Lung (tissue), 12 donors: ENCODE results near the gene IL1RN. TPM values are rescaled to one million over a fixed set of nuclear protein-coding genes. Genes with fewer than 3 reads are reported as not detected.
A peak's percentile ranks its signal among the peaks of the same experiment; 100 is the strongest.

Experiments
- ATAC-seq: fragments of 200-7000 bp; cut with Tn5 transposase; one replicate; pipeline ENCODE4 v1.9.1; 2020; ENCODE audit warnings: moderate number of reproducible peaks; ENCODE audit not compliant: insufficient read depth, low FRiP score
- DNase-seq, 3 donors: peaks; one replicate each; pipeline ENCODE4 v3.0.0-alpha.2; 2013 to 2017
- H3K27ac ChIP-seq, 2 donors: one replicate each; pipeline ENCODE4 v1.5.1; 2013; ENCODE audit warnings: mild to moderate bottlenecking in 2 of 2, moderate library complexity in 2 of 2, control low read depth in 1 of 2, inconsistent platforms in 1 of 2, low read depth in 1 of 2, low read length in 1 of 2
- H3K27me3 ChIP-seq, 3 donors: one replicate each; pipeline ENCODE4 v1.5.1; 2013; ENCODE audit warnings: low read length in 2 of 3; ENCODE audit not compliant: control insufficient read depth in 3 of 3, insufficient read depth in 3 of 3
- H3K36me3 ChIP-seq, 4 donors: one replicate each; pipeline ENCODE4 v1.5.1; 2013; ENCODE audit warnings: low read length in 4 of 4, mild to moderate bottlenecking in 1 of 4, moderate library complexity in 1 of 4; ENCODE audit not compliant: control insufficient read depth in 4 of 4, insufficient read depth in 4 of 4
- H3K4me1 ChIP-seq, 5 donors: one replicate each; pipeline ENCODE4 v1.5.1; 2013; ENCODE audit warnings: low read length in 5 of 5, mild to moderate bottlenecking in 2 of 5, moderate library complexity in 1 of 5; ENCODE audit not compliant: control insufficient read depth in 5 of 5, insufficient read depth in 5 of 5
- H3K4me3 ChIP-seq: one replicate; pipeline ENCODE4 v1.5.1; 2013; ENCODE audit warnings: mild to moderate bottlenecking, control low read depth, moderate library complexity
- H3K9ac ChIP-seq, 2 donors: one replicate each; pipeline ENCODE4 v1.5.1; 2013; ENCODE audit warnings: low read length in 2 of 2, control low read depth in 1 of 2; ENCODE audit not compliant: insufficient read depth in 1 of 2
- H3K9me3 ChIP-seq, 4 donors: one replicate each; pipeline ENCODE4 v1.5.1; 2013; ENCODE audit warnings: low read length in 3 of 4, mild to moderate bottlenecking in 1 of 4, moderate library complexity in 1 of 4; ENCODE audit not compliant: control insufficient read depth in 4 of 4, insufficient read depth in 3 of 4
- CTCF ChIP-seq: IDR thresholded peaks from 2 replicates; pipeline ENCODE4 v1.5.1; 2012; ENCODE audit warnings: mild to moderate bottlenecking; ENCODE audit errors: control extremely low read depth, extremely low read depth
- WGBS, 2 donors: extraction: QIAGEN DNeasy Blood & Tissue Kit; methylation state at CpG; one replicate each; pipeline ENCODE4 v1.1.7; 2013; 5-methylcytosine and 5-hydroxymethylcytosine counted together
- polyA plus RNA-seq, 2 donors: library from polyadenylated mRNA; stranded (reverse); fragments of 200-250 nt; gene quantifications; one replicate each; pipeline ENCODE4 v1.2.1, GENCODE V29; 2013
- total RNA-seq, 2 donors: library from RNA; depleted of rRNA in 1 of 2; stranded (reverse); fragments of >200 nt in 1 of 2; gene quantifications; one replicate each; pipeline ENCODE4 v1.2.1, GENCODE V29; 2014 to 2021
- donor health status: control.
- donor health status: control.
- donor health status: Bipolar disorder and iron deficiency.
- donor health status: healthy.
- donor health status: DM: yes; HTN: yes; CAD: no.

IL1RN gene
- total and polyA plus RNA-seq, 4 donors = 9.6 to 850 (median 16.7) TPM

DNA sequence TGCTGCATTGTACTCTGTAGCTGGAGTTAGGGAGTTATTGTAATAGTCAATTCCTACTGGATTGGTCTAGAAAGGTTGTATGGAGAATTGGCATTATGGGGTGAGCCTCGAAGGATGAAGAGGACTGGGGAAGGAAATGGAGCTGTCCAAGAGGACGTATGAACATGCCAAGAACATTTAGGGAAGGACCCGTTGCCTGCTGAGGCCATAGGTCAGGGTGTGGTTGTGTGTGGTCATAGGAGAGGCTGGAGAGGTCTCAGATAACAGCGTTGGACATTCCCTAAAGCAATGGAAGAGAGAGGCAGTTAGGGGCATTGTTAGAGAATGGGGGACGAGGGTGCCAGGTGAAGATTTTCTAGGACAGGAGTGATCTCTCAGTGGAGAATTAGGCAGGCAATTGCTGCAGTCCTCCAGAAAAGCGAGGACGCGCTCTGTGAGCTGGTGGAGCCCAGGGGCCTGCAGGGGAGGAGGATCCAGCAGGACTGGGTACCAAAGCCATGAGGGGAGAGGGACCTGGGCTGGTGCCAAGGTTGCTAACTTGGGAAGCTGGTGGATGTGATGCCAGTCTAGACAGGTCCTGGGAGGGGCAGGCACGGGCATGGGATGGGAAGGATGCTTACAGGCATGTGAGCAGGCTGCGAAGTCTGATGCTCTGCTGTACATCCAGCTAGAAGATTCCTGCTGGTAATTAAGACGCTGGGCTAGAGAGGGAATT lies 37.0 kb downstream of the IL1RN start:
- H3K36me3 ChIP-seq = no peaks in the 10 kb centered on the region
- WGBS, 2 donors = 74 to 81% methylated on average over 11 of the region's 11 CpGs
- DNase-seq (no peak), ATAC-seq (no peak)
- no peaks in the 10 kb centered on the region for H3K9me3 ChIP-seq
- H3K4me1 ChIP-seq = no peaks in the 10 kb centered on the region
- no peak overlapping the region for H3K9ac ChIP-seq
- no peak overlapping the region for H3K4me3 ChIP-seq
- peak overlapping the region in 1 of 2 donors; percentile 8 for H3K27ac ChIP-seq
- TF ChIP-seq CTCF = no peak
- no peaks in the 10 kb centered on the region for H3K27me3 ChIP-seq

DNA sequence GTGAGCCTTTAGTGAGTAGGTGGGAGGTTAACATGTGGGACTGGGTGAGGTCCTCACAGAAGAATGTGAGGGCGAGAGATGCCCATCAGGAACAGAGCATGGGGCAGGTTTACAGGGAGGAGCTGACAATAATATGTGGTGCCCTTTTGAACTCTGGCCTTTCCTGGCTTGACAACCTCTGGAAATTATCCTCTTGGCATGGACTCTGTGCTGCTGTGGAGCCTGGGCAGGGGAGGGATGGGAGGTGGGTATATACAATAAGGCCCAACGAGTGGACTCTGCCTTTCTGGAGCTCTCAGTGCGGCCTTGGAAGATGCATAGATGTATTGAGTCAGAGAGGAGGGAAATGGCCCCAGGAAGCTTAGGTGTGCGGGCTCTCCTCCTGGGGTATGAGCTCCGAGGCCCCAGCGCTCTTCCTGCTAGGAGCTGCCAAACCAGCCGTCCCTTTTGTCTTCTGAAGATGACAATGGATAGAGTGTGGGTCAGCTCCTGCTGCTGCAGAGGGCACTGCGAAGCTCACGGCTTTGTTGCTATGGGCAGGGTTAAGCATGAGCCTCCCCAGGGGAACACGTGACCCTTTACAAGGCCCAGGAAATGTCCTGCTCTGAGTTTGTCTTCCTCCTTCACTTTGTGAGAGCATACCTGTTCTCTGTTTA lies 37.7 kb downstream of the IL1RN start:
- ATAC-seq (peak; percentile 19), DNase-seq (no peak)
- H3K4me3 ChIP-seq = no peak overlapping the region

DNA sequence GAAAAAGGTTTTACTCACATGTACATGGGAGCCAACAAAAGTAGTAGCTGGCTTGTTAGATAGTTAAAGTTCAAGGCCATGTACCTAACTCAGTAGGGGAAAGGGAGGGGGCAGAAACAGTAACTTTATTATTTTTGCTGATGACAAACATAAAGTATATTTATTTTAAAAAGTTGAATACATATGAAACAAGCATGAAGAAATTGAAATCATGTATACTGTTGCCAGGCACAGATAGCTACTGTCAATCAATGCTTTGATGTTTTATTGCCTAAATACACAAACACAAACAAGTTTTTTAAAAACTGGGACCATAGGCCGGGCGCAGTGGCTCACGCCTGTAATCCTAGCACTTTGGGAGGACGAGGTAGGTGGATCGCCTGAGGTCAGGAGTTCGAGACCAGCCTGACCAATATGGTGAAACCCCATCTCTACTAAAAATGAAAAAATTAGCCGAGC lies 38.8 kb downstream of the IL1RN start:
- H3K9me3 ChIP-seq = no peaks in the 10 kb centered on the region
- 96 to 97% methylated on average over 7 of the region's 7 CpGs for WGBS, 2 donors
- ATAC-seq (no peak), DNase-seq (no peak)
- H3K36me3 ChIP-seq = no peaks in the 10 kb centered on the region
- H3K9ac ChIP-seq = no peak overlapping the region
- no peak overlapping the region for H3K27ac ChIP-seq
- no peaks in the 10 kb centered on the region for H3K4me1 ChIP-seq
- H3K27me3 ChIP-seq = no peaks in the 10 kb centered on the region
- H3K4me3 ChIP-seq = no peak overlapping the region
- TF ChIP-seq CTCF = no peak

More for the DNA sequence above, 37.7 kb downstream of the IL1RN start:
- H3K27ac ChIP-seq = peak overlapping the region in 1 of 2 donors; percentile 8
- WGBS, 2 donors = 74 to 89% methylated on average over 10 of the region's 10 CpGs
- H3K9ac ChIP-seq = no peak overlapping the region
- TF ChIP-seq CTCF = no peak
- H3K9me3 ChIP-seq = no peaks in the 10 kb centered on the region
- no peaks in the 10 kb centered on the region for H3K36me3 ChIP-seq
- H3K27me3 ChIP-seq = no peaks in the 10 kb centered on the region
- no peaks in the 10 kb centered on the region for H3K4me1 ChIP-seq
